Epithelial cell of esophagus (primary cell): ENCODE measurements around the gene TMEM161B.
"Not testable (repeated sequence)": the region's sequence is repeated elsewhere in the genome, so short reads cannot be mapped to it uniquely, and the experiment has no call there.

ENCODE experiments used
- DNase-seq: peaks from one replicate; pipeline ENCODE4 v3.0.0; 2010; ENCODE audit warnings: low read depth
- H3K4me3 ChIP-seq: 2 replicates; pipeline ENCODE4 v1.5.1; 2011; ENCODE audit warnings: mild to moderate bottlenecking, low read length, control low read depth
- CTCF ChIP-seq: IDR thresholded peaks from 2 replicates; pipeline ENCODE4 v1.5.1; 2011; ENCODE audit warnings: low read depth, mild to moderate bottlenecking, low read length, control low read depth, inconsistent platforms; ENCODE audit not compliant: insufficient read depth; ENCODE audit errors: missing control alignments

Gene TMEM161B

DNA sequence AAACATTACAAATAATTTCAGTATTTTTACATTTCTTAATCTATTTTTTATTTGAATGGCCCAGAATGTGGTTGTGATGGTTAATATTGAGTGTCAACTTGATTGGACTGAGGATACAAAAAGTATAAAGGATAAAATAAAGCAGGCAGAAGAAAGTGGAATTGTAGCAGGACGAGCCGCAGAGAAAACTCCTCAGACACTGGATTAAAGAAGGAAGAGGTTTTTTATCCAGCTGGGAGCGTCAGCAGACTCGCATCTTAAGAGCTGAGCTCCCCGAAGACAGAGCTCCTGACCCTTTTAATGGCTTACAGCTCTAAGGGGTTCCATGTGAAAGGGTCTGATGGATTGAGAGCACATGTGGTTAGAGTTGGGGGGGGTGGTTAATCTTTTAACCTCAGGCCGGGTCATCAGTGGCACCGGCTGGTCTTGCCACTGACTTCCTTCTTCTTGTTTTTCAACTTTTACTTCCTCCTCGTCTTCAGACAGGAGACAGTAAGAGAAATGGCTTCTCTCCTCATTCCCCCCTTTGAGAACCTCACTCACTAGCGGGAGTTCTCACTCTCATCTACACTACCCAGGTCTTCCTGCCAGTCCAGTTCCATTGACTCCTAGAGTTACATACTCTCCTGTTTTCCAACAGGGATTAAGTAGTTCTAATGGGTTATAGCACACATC, 80.0 kb downstream of the TMEM161B start:
- DNase-seq, result peak; percentile 10
- H3K4me3 ChIP-seq, result no peak overlapping the region
- no peak for TF ChIP-seq CTCF

DNA sequence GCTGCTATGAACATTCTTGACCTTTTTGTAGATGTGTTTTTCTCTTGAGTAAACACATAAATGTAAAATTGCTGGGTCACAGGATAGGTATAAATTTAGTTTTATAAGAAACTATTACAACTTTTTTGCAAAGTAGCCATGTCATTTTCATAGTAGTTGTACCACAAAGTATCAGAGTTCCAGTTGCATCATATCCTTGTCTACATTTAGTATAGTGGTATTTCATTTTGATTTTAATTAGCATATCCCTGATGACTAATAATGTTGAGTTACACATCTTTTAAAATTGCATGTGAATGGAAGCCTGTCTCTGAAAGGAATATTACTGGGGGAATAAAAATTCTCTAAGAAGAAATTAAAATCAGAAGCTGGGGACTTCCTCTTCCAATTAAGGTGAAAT, 85.4 kb downstream of the TMEM161B start:
- peak; percentile 11 for DNase-seq
- no peak for TF ChIP-seq CTCF
- no peak overlapping the region for H3K4me3 ChIP-seq

DNA sequence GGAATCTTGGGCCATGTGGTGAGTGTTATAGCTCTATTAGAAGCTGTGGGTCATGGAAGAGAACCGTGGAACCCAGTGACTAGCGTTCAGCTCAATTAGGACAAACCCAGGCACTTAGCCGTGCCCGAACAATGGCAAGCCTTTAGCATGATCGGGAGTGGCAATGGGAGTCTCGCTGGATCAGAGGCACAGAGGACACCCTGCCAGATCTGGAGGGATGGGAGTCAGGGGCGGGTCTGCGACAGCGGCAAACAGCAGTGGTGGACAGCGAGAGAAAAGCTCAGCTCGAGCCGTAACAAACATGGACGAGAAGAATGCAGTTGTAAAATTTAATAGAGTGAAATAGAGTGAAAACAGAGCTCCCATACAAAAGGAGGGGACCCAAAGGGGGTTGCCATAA, 91.2 kb downstream of the TMEM161B start:
- not testable (repeated sequence) for DNase-seq, H3K4me3 ChIP-seq

DNA sequence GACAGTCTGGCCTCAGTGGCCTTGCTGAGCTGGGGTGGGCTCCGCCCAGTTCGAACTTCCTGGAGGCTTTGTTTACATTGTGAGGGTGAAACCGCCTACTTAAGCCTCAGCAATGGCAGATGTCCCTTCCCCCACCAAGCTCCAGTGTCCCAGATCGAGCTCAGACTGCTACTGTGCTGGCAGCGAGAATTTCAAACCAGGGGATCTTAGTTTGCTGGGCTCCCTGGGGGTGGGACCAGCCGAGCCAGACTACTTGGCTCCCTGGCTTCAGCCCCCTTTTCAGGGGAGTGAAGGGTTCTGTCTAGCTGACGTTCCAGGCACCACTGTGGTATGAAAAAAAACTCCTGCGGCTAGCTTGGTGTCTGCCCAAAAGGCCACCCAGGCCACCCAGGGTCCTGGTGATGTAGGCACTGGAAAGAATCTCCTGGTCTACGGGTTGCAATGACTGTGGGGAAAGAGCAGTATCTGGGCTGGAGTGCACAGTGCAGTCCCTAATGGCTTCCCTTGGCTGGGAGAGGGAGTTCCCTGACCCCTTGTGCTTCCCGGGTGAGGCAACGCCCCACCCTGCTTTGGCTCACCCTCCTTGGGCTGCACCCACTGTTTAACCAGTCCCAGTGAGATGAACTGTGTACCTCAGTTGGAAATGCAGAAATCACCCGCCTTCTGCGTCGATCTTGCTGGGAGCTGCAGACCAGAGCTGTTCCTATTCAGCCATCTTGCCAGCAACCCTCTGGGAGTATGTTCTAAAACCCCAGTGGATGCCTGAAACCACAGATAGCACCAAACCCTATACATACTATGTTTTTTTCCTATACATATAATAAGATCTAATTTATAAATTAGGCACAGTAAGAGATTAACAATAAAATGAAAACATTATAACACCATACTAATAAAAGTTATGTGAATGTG, 95.5 kb downstream of the TMEM161B start:
- H3K4me3 ChIP-seq, result no peak overlapping the region
- peak; percentile 4 for DNase-seq
- no peak for TF ChIP-seq CTCF

DNA sequence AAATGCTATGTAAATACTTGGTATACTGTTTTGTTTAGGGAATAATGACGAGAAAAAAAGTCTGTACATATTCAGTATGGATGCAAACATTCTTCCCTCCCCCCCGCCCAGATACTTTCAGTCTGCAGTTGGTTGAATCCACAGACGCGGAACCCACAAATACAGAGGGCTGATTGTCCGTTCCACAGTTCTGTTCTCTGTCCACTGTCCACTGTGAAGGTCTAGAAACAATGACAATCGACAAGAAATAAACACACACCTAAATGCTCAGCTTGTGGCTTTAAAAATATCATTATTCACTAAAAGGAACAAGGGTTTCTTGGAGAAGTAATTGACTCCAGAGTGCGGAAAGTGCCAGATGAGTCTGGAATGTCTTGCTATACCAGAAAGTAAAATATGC, 109.1 kb downstream of the TMEM161B start:
- H3K4me3 ChIP-seq, result no peak overlapping the region
- no peak for TF ChIP-seq CTCF

DNA sequence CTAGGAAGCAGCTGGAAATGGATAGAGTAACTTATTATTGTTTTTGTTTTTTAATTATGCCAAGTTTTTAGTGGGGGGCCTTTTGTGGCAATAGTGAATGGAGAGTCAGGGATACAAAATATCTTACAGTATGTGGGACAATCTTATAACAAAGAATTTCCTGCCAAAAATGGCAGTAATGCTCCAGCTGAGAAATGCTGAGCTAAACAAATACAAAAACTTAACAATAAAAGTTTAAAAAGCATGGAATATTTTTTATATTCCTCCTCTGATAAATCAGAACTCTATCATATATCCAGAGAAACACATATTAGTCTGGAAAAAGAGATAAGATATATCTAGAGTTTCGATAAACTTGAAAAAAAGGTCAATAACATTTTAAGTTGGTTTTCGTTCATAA, 110.6 kb downstream of the TMEM161B start:
- H3K4me3 ChIP-seq, result no peak overlapping the region
- DNase-seq, result no peak
- TF ChIP-seq CTCF, result no peak

More for the DNA sequence above, 109.1 kb downstream of the TMEM161B start:
- no peak for DNase-seq

- H3K4me3 ChIP-seq, result no peak overlapping the region
- no peak for DNase-seq
- TF ChIP-seq CTCF, result no peak
Measured at GRCh38 chr5:88154891-88155290, 113.8 kb downstream of the TMEM161B start.
